Gastrocnemius medialis (tissue), 4 donors: Measurements from ENCODE around the gene UBASH3B. TPM values are rescaled to one million over a fixed set of nuclear protein-coding genes. Genes with fewer than 3 reads are reported as not detected.

Source experiments
- ATAC-seq, 2 donors: fragments of 150-250 bp; one replicate each; pipeline ENCODE4 v1.9.1; 2016
- DNase-seq, 2 donors: peaks; one replicate each; pipeline ENCODE4 v3.0.0-alpha.2; 2019
- H3K27ac ChIP-seq, 4 donors: fragments of 200-600 bp; sonication (generic); 1 replicate in 1 of 4; 2 replicates in 3 of 4; pipeline ENCODE4 v1.5.1; 2016 to 2018; ENCODE audit warnings: mild to moderate bottlenecking in 2 of 4, moderate library complexity in 1 of 4
- H3K27me3 ChIP-seq, 3 donors: fragments of 200-600 bp; sonication (generic) in 2 of 3; 1 replicate in 1 of 3; 2 replicates in 2 of 3; pipeline versions ENCODE4 v1.5.1 to v1.6.0; 2016 to 2019; ENCODE audit warnings: mild to moderate bottlenecking in 1 of 3, moderate library complexity in 1 of 3
- H3K36me3 ChIP-seq, 2 donors: fragments of 200-600 bp; sonication (generic) in 1 of 2; one replicate each; pipeline ENCODE4 v1.5.1; 2017 to 2018
- H3K4me1 ChIP-seq, 2 donors: fragments of 200-600 bp; sonication (generic) in 1 of 2; one replicate each; pipeline ENCODE4 v1.5.1; 2016 to 2017; ENCODE audit warnings: mild to moderate bottlenecking in 2 of 2
- H3K4me3 ChIP-seq, 4 donors: fragments of 200-600 bp; sonication (generic) in 3 of 4; 1 replicate in 1 of 4; 2 replicates in 3 of 4; pipeline ENCODE4 v1.5.1; 2016 to 2019; ENCODE audit warnings: mild to moderate bottlenecking in 2 of 4
- H3K9me3 ChIP-seq, 3 donors: fragments of 200-600 bp; sonication (generic) in 2 of 3; 1 replicate in 1 of 3; 2 replicates in 2 of 3; pipeline ENCODE4 v1.5.1; 2016 to 2019
- CTCF ChIP-seq, 5 experiments: fragments of 450-650 bp in 3 of 5; fragments of 200-600 bp in 2 of 5; sonication (generic) in 2 of 5; IDR thresholded peaks in 4 of 5; conservative IDR thresholded peaks in 1 of 5; 1 replicate in 4 of 5; 2 replicates in 1 of 5; pipeline ENCODE4 v1.5.1; 2016 to 2019; ENCODE audit warnings: antibody characterized with exemption in 5 of 5, mild to moderate bottlenecking in 3 of 5, moderate library complexity in 3 of 5
- POLR2A ChIP-seq, 2 donors: fragments of 450-650 bp; IDR thresholded peaks; one replicate each; pipeline ENCODE4 v1.6.1; 2017; ENCODE audit warnings: antibody characterized with exemption in 2 of 2, mild to moderate bottlenecking in 2 of 2, moderate library complexity in 2 of 2
- in situ Hi-C, 4 donors: fragments of 200-750 bp; cut with MboI; loops; one replicate each; pipeline versions ENCODE4 v1.15.0 to v1.8.0; 2017; ENCODE audit warnings: low sequenced_read_pairs in 4 of 4
- intact Hi-C: fragments of 100-400 bp; cut with DNase I; formaldehyde crosslinking; loops from one replicate; pipeline ENCODE4 v1.15.1; 2023; ENCODE audit warnings: low total_unique reads
- total RNA-seq, 4 donors: library from RNA; depleted of rRNA; stranded (reverse); fragments of >200 nt; gene quantifications; one replicate each; pipeline versions ENCODE4 v1.1.0 to v1.2.3, GENCODE V29; 2016

UBASH3B gene
- total RNA-seq, 4 donors from 2014 or later, result 0.32 to 2.9 (median 0.87) TPM

GRCh38 chr11:122747351-122747781 is 91.8 kb downstream of the UBASH3B start:
- ATAC-seq (no peak), DNase-seq (no peak)
- TF ChIP-seq POLR2A (IDR thresholded peaks at IDR 0.05), result no peak
- TF ChIP-seq CTCF (IDR thresholded peaks at IDR 0.05 in 4 of 5, conservative IDR thresholded peaks at IDR 0.05 in 1 of 5), result no peak
- no peaks in the 10 kb centered on the region for H3K27me3 ChIP-seq
- no peak overlapping the region for H3K27ac ChIP-seq
- no peaks in the 10 kb centered on the region for H3K4me1 ChIP-seq
- H3K36me3 ChIP-seq, result no peaks in the 10 kb centered on the region
- intact Hi-C loops, result no loop called here
- in situ Hi-C loops, result no loop called here
- H3K4me3 ChIP-seq, result no peak overlapping the region
- no peaks in the 10 kb centered on the region for H3K9me3 ChIP-seq

DNA sequence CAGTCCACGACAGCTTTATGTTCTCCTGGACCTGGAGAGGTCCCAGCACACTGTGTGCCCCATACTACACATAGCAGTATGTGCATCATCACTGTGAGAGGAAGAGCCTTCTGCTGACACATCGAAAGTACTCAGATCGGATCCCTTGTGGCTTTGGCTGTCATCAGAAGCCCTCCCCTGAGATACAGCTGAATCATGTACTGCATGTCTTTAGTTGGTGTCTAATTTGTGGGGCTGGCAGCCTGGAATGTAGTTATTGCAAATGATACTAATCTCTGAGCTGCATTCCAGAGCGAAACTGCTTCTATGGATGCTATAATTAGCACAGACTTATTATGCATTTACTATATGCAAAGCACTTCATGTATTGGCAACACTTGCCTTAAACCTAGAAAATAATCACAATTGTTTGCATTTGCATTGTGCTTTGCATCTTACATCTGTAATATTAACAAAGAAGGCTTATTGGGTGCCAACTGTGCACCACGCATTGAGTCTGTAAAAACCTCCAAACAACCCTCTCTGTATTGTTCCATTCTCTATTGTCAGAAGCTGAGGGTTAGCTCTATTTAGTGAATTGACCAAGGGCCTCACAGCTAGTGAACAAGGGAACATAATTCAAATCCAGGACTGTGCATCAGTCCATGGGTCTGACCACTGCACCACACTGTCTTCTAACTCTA is 93.6 kb downstream of the UBASH3B start:
- in situ Hi-C loops, result no loop called here
- peak; percentile 46 to 47 for ATAC-seq
- TF ChIP-seq CTCF (IDR thresholded peaks at IDR 0.05 in 4 of 5, conservative IDR thresholded peaks at IDR 0.05 in 1 of 5), result no peak
- no peak for TF ChIP-seq POLR2A (IDR thresholded peaks at IDR 0.05)

GRCh38 chr11:122750049-122750448 is 94.5 kb downstream of the UBASH3B start:
- TF ChIP-seq CTCF (IDR thresholded peaks at IDR 0.05 in 4 of 5, conservative IDR thresholded peaks at IDR 0.05 in 1 of 5) (no peak), POLR2A (IDR thresholded peaks at IDR 0.05) (no peak)
- in situ Hi-C loops, result loop anchor here in 1 of 4 donors (25.0 kb wide), 1 partner anchor 113 kb away; no protein-coding TSS in a partner anchor
- no peak overlapping the region for H3K27ac ChIP-seq

More for the DNA sequence above, 93.6 kb downstream of the UBASH3B start:
- intact Hi-C loops, result no loop called here
- Histone ChIP-seq H3K4me3 (no peak overlapping the region), H3K4me1 (no peaks in the 10 kb centered on the region), H3K36me3 (no peaks in the 10 kb centered on the region), H3K9me3 (no peaks in the 10 kb centered on the region), H3K27me3 (no peaks in the 10 kb centered on the region), H3K27ac (no peak overlapping the region)
- DNase-seq, result peak; percentile 19 to 30

DNA sequence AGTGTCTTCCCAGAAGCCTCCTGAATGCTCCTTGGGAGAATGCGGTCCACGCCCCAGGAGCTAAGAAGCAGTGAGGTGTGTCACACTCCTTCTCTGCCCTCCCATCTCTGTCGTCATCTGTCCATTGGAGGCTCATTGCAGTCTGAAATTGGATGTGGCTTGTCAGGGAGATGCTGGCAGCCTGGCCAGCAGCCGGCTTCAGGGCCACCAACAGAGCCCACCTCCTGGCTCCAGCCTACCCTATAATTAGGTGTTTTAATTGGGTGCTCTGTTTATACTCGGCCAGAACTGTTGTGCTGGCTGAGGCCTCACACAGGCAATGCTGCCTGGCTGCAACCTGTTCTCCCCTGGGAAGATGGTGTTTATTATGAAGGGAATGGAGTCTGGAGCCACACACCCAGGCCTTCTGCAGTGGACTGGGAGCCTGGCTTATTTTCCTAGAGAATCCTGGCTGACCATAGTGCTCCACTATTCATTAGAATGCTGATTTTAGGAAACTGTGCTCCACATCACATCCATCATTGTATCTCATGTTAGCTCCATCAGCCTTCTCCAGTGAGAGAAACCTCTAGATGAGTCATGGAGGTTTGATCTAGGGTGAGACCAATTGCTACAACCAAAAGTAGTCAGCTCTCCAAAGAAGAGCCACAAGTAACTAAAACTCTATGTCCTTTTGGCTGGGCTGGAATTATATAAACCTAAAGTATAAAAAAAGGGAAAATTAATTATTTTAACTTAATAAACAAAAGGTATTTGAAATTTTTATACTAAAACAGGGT is 96.0 kb downstream of the UBASH3B start:
- TF ChIP-seq CTCF (IDR thresholded peaks at IDR 0.05 in 4 of 5, conservative IDR thresholded peaks at IDR 0.05 in 1 of 5) (no peak), POLR2A (IDR thresholded peaks at IDR 0.05) (no peak)
- H3K36me3 ChIP-seq, result no peaks in the 10 kb centered on the region

More at GRCh38 chr11:122750049-122750448, 94.5 kb downstream of the UBASH3B start:
- H3K27me3 ChIP-seq, result no peaks in the 10 kb centered on the region
- DNase-seq, result no peak
- no peak for ATAC-seq
- H3K4me3 ChIP-seq, result no peak overlapping the region
- no peaks in the 10 kb centered on the region for H3K36me3 ChIP-seq
- intact Hi-C loops, result no loop called here
- no peaks in the 10 kb centered on the region for H3K9me3 ChIP-seq
- no peaks in the 10 kb centered on the region for H3K4me1 ChIP-seq

More for the DNA sequence above, 96.0 kb downstream of the UBASH3B start:
- ATAC-seq (no peak), DNase-seq (no peak)
- H3K4me1 ChIP-seq, result no peaks in the 10 kb centered on the region
- H3K27me3 ChIP-seq, result no peaks in the 10 kb centered on the region
- H3K9me3 ChIP-seq, result no peaks in the 10 kb centered on the region
- H3K4me3 ChIP-seq, result no peak overlapping the region
- in situ Hi-C loops (loop anchor here in 1 of 4 donors (25.0 kb wide), 1 partner anchor 114 kb away; no protein-coding TSS in a partner anchor), intact Hi-C loops (no loop called here)
- no peak overlapping the region for H3K27ac ChIP-seq
